GM23248 (cell line): Measurements from ENCODE around the gene GLP1R. TPM values are rescaled to one million over a fixed set of nuclear protein-coding genes. Genes with fewer than 3 reads are reported as not detected.

Experiments
- DNase-seq: peaks from one replicate; pipeline ENCODE4 v3.0.0-alpha.2; 2015
- H2AFZ ChIP-seq: fragments of 200-600 bp; sonication (generic); 2 replicates; pipeline ENCODE4 v1.6.1; 2016; ENCODE audit warnings: antibody characterized with exemption
- H3F3A ChIP-seq: fragments of 200-600 bp; sonication (generic); 2 replicates; pipeline ENCODE4 v1.6.1; 2016; ENCODE audit warnings: mild to moderate bottlenecking, antibody characterized with exemption, mixed run types; ENCODE audit not compliant: insufficient read depth
- H3K27ac ChIP-seq: fragments of 200-600 bp; sonication (generic); 2 replicates; pipeline ENCODE4 v1.5.1; 2016; ENCODE audit warnings: mild to moderate bottlenecking
- H3K27me3 ChIP-seq: fragments of 200-600 bp; sonication (generic); replicated peaks from 2 replicates; pipeline ENCODE4 v1.6.1; 2016; ENCODE audit warnings: mild to moderate bottlenecking; ENCODE audit not compliant: insufficient read depth
- H3K36me3 ChIP-seq: fragments of 200-600 bp; sonication (generic); 2 replicates; pipeline ENCODE4 v1.6.1; 2016; ENCODE audit warnings: low read depth, mild to moderate bottlenecking
- H3K4me1 ChIP-seq: fragments of 200-600 bp; sonication (generic); 2 replicates; pipeline ENCODE4 v1.6.1; 2016; ENCODE audit warnings: mild to moderate bottlenecking; ENCODE audit not compliant: insufficient read depth
- H3K4me2 ChIP-seq: fragments of 200-600 bp; sonication (generic); one replicate; pipeline ENCODE4 v1.6.1; 2016; ENCODE audit warnings: mild to moderate bottlenecking; ENCODE audit not compliant: unreplicated experiment
- H3K4me3 ChIP-seq: fragments of 200-600 bp; sonication (generic); 2 replicates; pipeline ENCODE4 v1.5.1; 2016; ENCODE audit warnings: mild to moderate bottlenecking
- H3K79me2 ChIP-seq: fragments of 200-600 bp; sonication (generic); 2 replicates; pipeline ENCODE4 v1.6.1; 2016; ENCODE audit warnings: mild to moderate bottlenecking; ENCODE audit not compliant: insufficient read depth
- H3K9ac ChIP-seq: fragments of 200-600 bp; sonication (generic); 2 replicates; pipeline ENCODE4 v1.6.1; 2016; ENCODE audit warnings: mild to moderate bottlenecking
- H3K9me2 ChIP-seq: fragments of 200-600 bp; sonication (generic); 2 replicates; pipeline ENCODE4 v1.6.1; 2016; ENCODE audit warnings: mixed run types, mild to moderate bottlenecking, moderate library complexity; ENCODE audit not compliant: insufficient read depth
- H3K9me3 ChIP-seq: fragments of 200-600 bp; sonication (generic); one replicate; pipeline ENCODE4 v1.6.1; 2017; ENCODE audit warnings: low read depth
- H4K20me1 ChIP-seq: fragments of 200-600 bp; sonication (generic); 2 replicates; pipeline ENCODE4 v1.6.0; 2016; ENCODE audit not compliant: insufficient read depth
- EZH2 ChIP-seq: fragments of 200-600 bp; sonication (generic); IDR thresholded peaks from 2 replicates; pipeline ENCODE4 v1.6.1; 2018; ENCODE audit warnings: antibody characterized with exemption, mild to moderate bottlenecking; ENCODE audit not compliant: insufficient read depth, poor library complexity, severe bottlenecking
- EZH2phosphoT487 ChIP-seq: fragments of 200-600 bp; sonication (generic); IDR thresholded peaks from 2 replicates; pipeline ENCODE4 v1.6.1; 2018; ENCODE audit warnings: antibody characterized with exemption, moderate library complexity, mild to moderate bottlenecking, low read depth; ENCODE audit not compliant: insufficient read depth
- WGBS, 2 experiments: methylation state at CpG; one replicate each; pipeline ENCODE4 v1.1.6; 2015 to 2017; ENCODE audit warnings: low lambda C conversion rate in 2 of 2, low coverage in 1 of 2; ENCODE audit errors: missing lambda C conversion rate in 2 of 2; 5-methylcytosine and 5-hydroxymethylcytosine counted together
- in situ Hi-C: fragments of 300-500 bp; cut with MboI; formaldehyde crosslinking; loops from 2 replicates; pipeline ENCODE4 v1.15.0; 2020
- polyA plus RNA-seq: library from polyadenylated mRNA; unstranded; fragments of >200 nt; fragmentation: Nextera tagmentation; extraction: Ambion mirVana; gene quantifications from 2 replicates; pipeline ENCODE4 v1.2.1, GENCODE V29; 2016
- total RNA-seq: library from RNA; depleted of rRNA; stranded (reverse); fragments of >200 nt; shearing (Covaris generic); gene quantifications from 2 replicates; pipeline ENCODE4 v1.2.3, GENCODE V29; 2014

GLP1R gene
- total and polyA plus RNA-seq, 2 experiments from 2014 or later, result not detected

- in situ Hi-C loops, result no loop called here
- TF ChIP-seq EZH2, result no peak
- no peak for TF ChIP-seq EZH2phosphoT487
- Histone ChIP-seq H3K27ac (no peak overlapping the region), H3K9me3 (no peaks in the 10 kb centered on the region), H4K20me1 (no peaks in the 10 kb centered on the region), H3F3A (no peaks in the 10 kb centered on the region), H3K9ac (no peak overlapping the region), H3K36me3 (no peaks in the 10 kb centered on the region; the same call in 1 of the 2 replicates), H3K4me1 (no peaks in the 10 kb centered on the region), H3K27me3 (no peaks in the 10 kb centered on the region), H3K4me2 (no peak overlapping the region), H3K9me2 (no peaks in the 10 kb centered on the region), H3K4me3 (no peak overlapping the region), H3K79me2 (no peaks in the 10 kb centered on the region), H2AFZ (no peak overlapping the region)
- DNase-seq, result no peak
- 13 to 16% methylated on average over 2 of the region's 2 CpGs for WGBS, 2 experiments
Observed at GRCh38 chr6:39107641-39108040, 59.1 kb downstream of the GLP1R start.

GRCh38 chr6:39108041-39108839, 59.7 kb downstream of the GLP1R start:
- Histone ChIP-seq H3K9me3 (no peaks in the 10 kb centered on the region), H3K4me3 (no peak overlapping the region), H3K79me2 (no peaks in the 10 kb centered on the region), H3K36me3 (no peaks in the 10 kb centered on the region; the same call in 1 of the 2 replicates), H3K27ac (no peak overlapping the region), H3K4me2 (no peak overlapping the region), H2AFZ (no peak overlapping the region), H3K9me2 (no peaks in the 10 kb centered on the region), H3K9ac (no peak overlapping the region), H3F3A (no peaks in the 10 kb centered on the region), H3K4me1 (no peaks in the 10 kb centered on the region), H4K20me1 (no peaks in the 10 kb centered on the region), H3K27me3 (no peaks in the 10 kb centered on the region)
- 91 to 95% methylated on average over 7 of the region's 7 CpGs for WGBS, 2 experiments
- in situ Hi-C loops, result no loop called here
- TF ChIP-seq EZH2, result no peak
- TF ChIP-seq EZH2phosphoT487, result no peak
- DNase-seq, result no peak

- no peaks in the 10 kb centered on the region for H3K9me3 ChIP-seq
- H3K9me2 ChIP-seq, result no peaks in the 10 kb centered on the region
- 0 out of 2 replicates have a peak, but pooled peaks cover 5% of the 10 kb centered on the region for H3K4me1 ChIP-seq
- H3K27ac ChIP-seq, result no peak overlapping the region
- in situ Hi-C loops, result no loop called here
- no peaks in the 10 kb centered on the region for H4K20me1 ChIP-seq
- H3K4me3 ChIP-seq, result no peak overlapping the region
- H3K27me3 ChIP-seq, result no peaks in the 10 kb centered on the region
- H3F3A ChIP-seq, result peaks cover 5% of the 10 kb centered on the region; the same call in 1 of the 2 replicates
- no peaks in the 10 kb centered on the region for H3K36me3 ChIP-seq
- no peak overlapping the region for H3K9ac ChIP-seq
- TF ChIP-seq EZH2phosphoT487 (no peak), EZH2 (no peak)
- no peak overlapping the region for H3K4me2 ChIP-seq
- H2AFZ ChIP-seq, result no peak overlapping the region
- 85 to 92% methylated on average over 5 of the region's 5 CpGs for WGBS, 2 experiments
- H3K79me2 ChIP-seq, result no peaks in the 10 kb centered on the region
- DNase-seq, result no peak
Observed at GRCh38 chr6:39111280-39111679, 62.7 kb downstream of the GLP1R start.

GRCh38 chr6:39113788-39114187, 65.2 kb downstream of the GLP1R start:
- H3K79me2 ChIP-seq, result no peaks in the 10 kb centered on the region
- peak overlapping the region; percentile 91 for H3K4me3 ChIP-seq
- no peaks in the 10 kb centered on the region for H4K20me1 ChIP-seq
- H3K36me3 ChIP-seq, result no peaks in the 10 kb centered on the region
- no peaks in the 10 kb centered on the region for H3K9me2 ChIP-seq
- no peak for TF ChIP-seq EZH2phosphoT487
- TF ChIP-seq EZH2, result no peak
- DNase-seq, result no peak
- H2AFZ ChIP-seq, result peak overlapping the region; percentile 97
- no peaks in the 10 kb centered on the region for H3K9me3 ChIP-seq
- H3K9ac ChIP-seq, result peak overlapping the region; percentile 95
- WGBS, 2 experiments, result 92 to 97% methylated on average over 1 of the region's 1 CpG
- no peak overlapping the region for H3K27ac ChIP-seq
- peaks cover 5% of the 10 kb centered on the region; the same call in 1 of the 2 replicates for H3F3A ChIP-seq
- H3K4me1 ChIP-seq, result 0 out of 2 replicates have a peak, but pooled peaks cover 5% of the 10 kb centered on the region
- H3K4me2 ChIP-seq, result peak overlapping the region; percentile 89
- in situ Hi-C loops, result no loop called here
- H3K27me3 ChIP-seq, result no peaks in the 10 kb centered on the region
